ENCODE measurements around the gene DHX35. TPM values are rescaled to one million over a fixed set of nuclear protein-coding genes. Genes with fewer than 3 reads are reported as not detected.
A peak's percentile ranks its signal among the peaks of the same experiment; 100 is the strongest.

Gene DHX35
- total RNA-seq, 2 donors from 2014 or later, result 12.2 to 16.1 TPM

DNA sequence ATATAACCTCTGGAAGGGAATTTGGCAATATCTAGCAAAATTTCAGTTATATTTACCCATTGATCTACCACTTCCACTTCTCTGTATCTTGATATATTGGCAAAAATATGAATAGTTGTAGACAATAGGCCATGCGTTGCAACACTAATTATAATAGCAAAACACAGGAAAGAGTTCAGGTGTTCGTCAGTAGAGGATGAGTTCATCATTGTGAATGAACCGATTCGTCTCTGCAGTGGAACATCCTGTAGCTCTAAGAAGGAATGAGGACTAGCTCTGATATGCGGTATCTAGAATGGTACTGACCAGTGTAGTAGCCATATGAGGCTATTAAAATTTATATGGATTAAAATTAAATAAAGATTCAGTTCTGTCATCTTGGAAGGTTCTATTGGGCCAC lies 27.6 kb upstream of the DHX35 start:
- no peak overlapping the region for H3K9ac ChIP-seq (ENCODE audit: extremely low read depth, low read length, poor library complexity, severe bottlenecking)
- H3K36me3 Mint-ChIP-seq (ENCODE audit: low read depth), result peaks cover 15% of the 10 kb centered on the region
- H3K27ac ChIP-seq (ENCODE audit: low read depth, low read length), result no peak overlapping the region
- H3K4me3 Mint-ChIP-seq, result no peak overlapping the region
- TF ChIP-seq, protein P1, sequence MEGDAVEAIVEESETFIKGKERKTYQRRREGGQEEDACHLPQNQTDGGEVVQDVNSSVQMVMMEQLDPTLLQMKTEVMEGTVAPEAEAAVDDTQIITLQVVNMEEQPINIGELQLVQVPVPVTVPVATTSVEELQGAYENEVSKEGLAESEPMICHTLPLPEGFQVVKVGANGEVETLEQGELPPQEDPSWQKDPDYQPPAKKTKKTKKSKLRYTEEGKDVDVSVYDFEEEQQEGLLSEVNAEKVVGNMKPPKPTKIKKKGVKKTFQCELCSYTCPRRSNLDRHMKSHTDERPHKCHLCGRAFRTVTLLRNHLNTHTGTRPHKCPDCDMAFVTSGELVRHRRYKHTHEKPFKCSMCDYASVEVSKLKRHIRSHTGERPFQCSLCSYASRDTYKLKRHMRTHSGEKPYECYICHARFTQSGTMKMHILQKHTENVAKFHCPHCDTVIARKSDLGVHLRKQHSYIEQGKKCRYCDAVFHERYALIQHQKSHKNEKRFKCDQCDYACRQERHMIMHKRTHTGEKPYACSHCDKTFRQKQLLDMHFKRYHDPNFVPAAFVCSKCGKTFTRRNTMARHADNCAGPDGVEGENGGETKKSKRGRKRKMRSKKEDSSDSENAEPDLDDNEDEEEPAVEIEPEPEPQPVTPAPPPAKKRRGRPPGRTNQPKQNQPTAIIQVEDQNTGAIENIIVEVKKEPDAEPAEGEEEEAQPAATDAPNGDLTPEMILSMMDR (conservative IDR thresholded peaks at IDR 0.05), result no peak
- H3K36me3 ChIP-seq (ENCODE audit: control insufficient read depth, insufficient read depth, low read length), result peaks cover 29% of the 10 kb centered on the region
- WGBS, 2 experiments (ENCODE audit: insufficient coverage in 1 of 2, insufficient read length in 1 of 2), result 97 to 100% methylated on average over 4 to 5 of the region's 5 CpGs
- H3K27me3 Mint-ChIP-seq (ENCODE audit: insufficient read depth), result no peaks in the 10 kb centered on the region
- H3K4me3 ChIP-seq (ENCODE audit: low read length), result no peak overlapping the region
- no peaks in the 10 kb centered on the region for H3K9me3 Mint-ChIP-seq
- H3K4me1 Mint-ChIP-seq, result peaks cover 4% of the 10 kb centered on the region
- H3K9me3 ChIP-seq (ENCODE audit: control insufficient read depth, low read length), result no peaks in the 10 kb centered on the region
- H3K4me1 ChIP-seq (ENCODE audit: control insufficient read depth, insufficient read depth, low read length), result no peaks in the 10 kb centered on the region
- H3K27me3 ChIP-seq (ENCODE audit: control insufficient read depth, insufficient read depth, low read length, poor library complexity, severe bottlenecking), result no peaks in the 10 kb centered on the region
- H3K27ac Mint-ChIP-seq, result no peak overlapping the region
- no peak for DNase-seq

DNA sequence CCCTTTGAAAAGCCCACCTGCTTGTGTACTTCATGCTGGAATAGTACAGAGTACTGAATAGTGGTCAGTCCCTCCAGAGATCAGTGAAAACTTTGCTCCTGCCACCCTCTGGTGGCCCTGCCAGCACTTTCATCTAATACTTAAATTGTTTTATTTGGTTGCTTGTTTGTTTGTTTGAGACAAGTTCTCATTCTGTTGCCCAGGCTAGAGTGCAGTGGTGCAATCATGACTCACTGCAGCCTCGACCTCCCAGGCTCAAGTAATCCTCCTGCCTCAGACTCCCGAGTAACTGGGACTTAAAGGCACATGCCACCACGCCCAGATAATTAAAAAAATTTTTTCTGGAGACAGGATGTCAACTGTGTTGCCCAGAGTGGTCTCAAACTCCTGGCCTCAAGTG lies 26.9 kb upstream of the DHX35 start:
- Histone ChIP-seq H3K27ac (ENCODE audit: low read depth, low read length) (no peak overlapping the region), H3K9ac (ENCODE audit: extremely low read depth, low read length, poor library complexity, severe bottlenecking) (no peak overlapping the region), H3K4me1 (ENCODE audit: control insufficient read depth, insufficient read depth, low read length) (no peaks in the 10 kb centered on the region), H3K9me3 (ENCODE audit: control insufficient read depth, low read length) (no peaks in the 10 kb centered on the region), H3K4me3 (ENCODE audit: low read length) (no peak overlapping the region), H3K27me3 (ENCODE audit: control insufficient read depth, insufficient read depth, low read length, poor library complexity, severe bottlenecking) (no peaks in the 10 kb centered on the region), H3K36me3 (ENCODE audit: control insufficient read depth, insufficient read depth, low read length) (peaks cover 36% of the 10 kb centered on the region)
- Mint-ChIP-seq H3K4me3 (no peak overlapping the region), H3K36me3 (ENCODE audit: low read depth) (peaks cover 19% of the 10 kb centered on the region), H3K27ac (no peak overlapping the region), H3K4me1 (peaks cover 7% of the 10 kb centered on the region), H3K9me3 (no peaks in the 10 kb centered on the region), H3K27me3 (ENCODE audit: insufficient read depth) (no peaks in the 10 kb centered on the region)
- 91 to 100% methylated on average over 3 of the region's 3 CpGs for WGBS, 2 experiments (ENCODE audit: insufficient coverage in 1 of 2, insufficient read length in 1 of 2)
- TF ChIP-seq, protein P1 (conservative IDR thresholded peaks at IDR 0.05), result peak; percentile 48
- DNase-seq, result no peak

DNA sequence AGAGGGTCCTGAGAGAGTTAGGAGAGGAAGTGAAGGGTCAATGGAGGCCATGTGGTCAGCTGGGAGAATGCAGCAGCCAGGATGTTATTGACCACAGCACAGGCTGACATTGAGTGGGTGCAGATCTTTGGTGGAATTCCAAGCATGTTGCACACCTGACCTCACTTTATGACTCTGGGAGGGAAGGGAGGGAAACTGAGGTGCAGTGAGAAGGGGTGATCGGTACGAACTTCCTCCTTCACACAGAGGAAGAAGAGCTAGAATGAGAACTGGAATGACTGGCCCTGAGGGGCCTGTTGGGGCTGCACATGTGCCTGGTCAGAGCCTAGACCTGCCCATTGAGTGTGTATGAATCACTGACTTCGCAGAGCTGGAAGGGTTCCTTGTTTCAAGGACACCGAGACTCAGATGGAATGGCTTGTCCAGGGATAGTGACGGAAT lies 26.2 kb upstream of the DHX35 start:
- no peak for DNase-seq
- Histone ChIP-seq H3K9ac (ENCODE audit: extremely low read depth, low read length, poor library complexity, severe bottlenecking) (no peak overlapping the region), H3K4me3 (ENCODE audit: low read length) (no peak overlapping the region), H3K4me1 (ENCODE audit: control insufficient read depth, insufficient read depth, low read length) (no peaks in the 10 kb centered on the region), H3K36me3 (ENCODE audit: control insufficient read depth, insufficient read depth, low read length) (peaks cover 36% of the 10 kb centered on the region), H3K9me3 (ENCODE audit: control insufficient read depth, low read length) (no peaks in the 10 kb centered on the region), H3K27me3 (ENCODE audit: control insufficient read depth, insufficient read depth, low read length, poor library complexity, severe bottlenecking) (no peaks in the 10 kb centered on the region), H3K27ac (ENCODE audit: low read depth, low read length) (no peak overlapping the region)
- H3K4me3 Mint-ChIP-seq, result no peak overlapping the region
- WGBS, 2 experiments (ENCODE audit: insufficient coverage in 1 of 2, insufficient read length in 1 of 2), result 91 to 93% methylated on average over 3 to 5 of the region's 5 CpGs
- H3K36me3 Mint-ChIP-seq (ENCODE audit: low read depth), result peaks cover 19% of the 10 kb centered on the region
- H3K27ac Mint-ChIP-seq, result no peak overlapping the region
- no peaks in the 10 kb centered on the region for H3K9me3 Mint-ChIP-seq
- peaks cover 7% of the 10 kb centered on the region for H3K4me1 Mint-ChIP-seq
- H3K27me3 Mint-ChIP-seq (ENCODE audit: insufficient read depth), result no peaks in the 10 kb centered on the region
- TF ChIP-seq, protein P1 (conservative IDR thresholded peaks at IDR 0.05), result peak; percentile 5

Data from endodermal cell (in vitro differentiated cells).